Esophagus (tissue), 2 donors: ENCODE results near the gene NLRP1. TPM values are rescaled to one million over a fixed set of nuclear protein-coding genes. Genes with fewer than 3 reads are reported as not detected.

Experiments used
- H3K27ac ChIP-seq, 2 donors: one replicate each; pipeline ENCODE4 v1.5.1; 2013; ENCODE audit warnings: low read depth in 2 of 2, mild to moderate bottlenecking in 2 of 2, inconsistent platforms in 1 of 2, low read length in 1 of 2, moderate library complexity in 1 of 2
- H3K27me3 ChIP-seq, 2 donors: one replicate each; pipeline ENCODE4 v1.6.1; 2013; ENCODE audit warnings: low read length in 2 of 2, control low read depth in 1 of 2, mild to moderate bottlenecking in 1 of 2; ENCODE audit not compliant: insufficient read depth in 2 of 2, control insufficient read depth in 1 of 2
- H3K36me3 ChIP-seq, 2 donors: one replicate each; pipeline ENCODE4 v1.6.1; 2013; ENCODE audit warnings: low read length in 1 of 2; ENCODE audit not compliant: control insufficient read depth in 2 of 2, insufficient read depth in 2 of 2
- H3K4me1 ChIP-seq, 2 donors: one replicate each; pipeline ENCODE4 v1.6.1; 2013; ENCODE audit warnings: low read length in 1 of 2; ENCODE audit not compliant: control insufficient read depth in 2 of 2, insufficient read depth in 2 of 2
- H3K4me3 ChIP-seq, 2 donors: one replicate each; pipeline ENCODE4 v1.5.1; 2013; ENCODE audit warnings: low read length in 2 of 2, mild to moderate bottlenecking in 2 of 2, low read depth in 1 of 2, moderate library complexity in 1 of 2
- H3K9me3 ChIP-seq, 2 donors: one replicate each; pipeline ENCODE4 v1.6.1; 2013; ENCODE audit warnings: mild to moderate bottlenecking in 2 of 2, low read depth in 1 of 2, low read length in 1 of 2, moderate library complexity in 1 of 2; ENCODE audit not compliant: control insufficient read depth in 2 of 2, insufficient read depth in 1 of 2
- WGBS, 2 donors: extraction: QIAGEN DNeasy Blood & Tissue Kit; methylation state at CpG; one replicate each; pipeline ENCODE4 v1.1.7; 2013; 5-methylcytosine and 5-hydroxymethylcytosine counted together
- polyA plus RNA-seq, 2 donors: library from polyadenylated mRNA; stranded (reverse); fragments of 200-250 nt; gene quantifications; one replicate each; pipeline ENCODE4 v1.2.3, GENCODE V29; 2013
- donor health status: healthy with polysubstance abuse.
- donor health status: Bipolar disorder and iron deficiency.

Gene NLRP1
- polyA plus RNA-seq, 2 donors: 8.6 to 26.4 TPM

- WGBS, 2 donors: 86 to 89% methylated on average over 14 of the region's 14 CpGs
- Histone ChIP-seq H3K4me3 (no peak overlapping the region), H3K36me3 (peaks cover 9 to 17% of the 10 kb centered on the region in 2 donors), H3K27me3 (no peaks in the 10 kb centered on the region), H3K9me3 (no peaks in the 10 kb centered on the region), H3K4me1 (no peaks in the 10 kb centered on the region), H3K27ac (no peak overlapping the region)
Observed at GRCh38 chr17:5561736-5562571, 22.4 kb downstream of the NLRP1 start.

- 88 to 90% methylated on average over 9 of the region's 9 CpGs for WGBS, 2 donors
- no peaks in the 10 kb centered on the region for H3K4me1 ChIP-seq
- H3K27ac ChIP-seq: no peak overlapping the region
- peaks cover 9 to 17% of the 10 kb centered on the region in 2 donors for H3K36me3 ChIP-seq
- H3K4me3 ChIP-seq: no peak overlapping the region
- H3K9me3 ChIP-seq: no peaks in the 10 kb centered on the region
- no peaks in the 10 kb centered on the region for H3K27me3 ChIP-seq
Observed at GRCh38 chr17:5560361-5560988, 23.8 kb downstream of the NLRP1 start.

GRCh38 chr17:5558815-5559785, 25.2 kb downstream of the NLRP1 start:
- Histone ChIP-seq H3K27me3 (no peaks in the 10 kb centered on the region), H3K36me3 (peaks cover 9 to 17% of the 10 kb centered on the region in 2 donors), H3K9me3 (no peaks in the 10 kb centered on the region), H3K4me1 (no peaks in the 10 kb centered on the region), H3K4me3 (no peak overlapping the region), H3K27ac (no peak overlapping the region)
- WGBS, 2 donors: 93 to 96% methylated on average over 16 of the region's 16 CpGs

GRCh38 chr17:5557990-5558389, 26.3 kb downstream of the NLRP1 start:
- Histone ChIP-seq H3K27ac (no peak overlapping the region), H3K4me1 (no peaks in the 10 kb centered on the region), H3K9me3 (no peaks in the 10 kb centered on the region), H3K4me3 (no peak overlapping the region), H3K27me3 (no peaks in the 10 kb centered on the region), H3K36me3 (peaks cover 9 to 22% of the 10 kb centered on the region in 2 donors)
- WGBS, 2 donors: 75 to 87% methylated on average over 6 of the region's 6 CpGs

GRCh38 chr17:5557485-5557884, 26.8 kb downstream of the NLRP1 start:
- Histone ChIP-seq H3K27me3 (no peaks in the 10 kb centered on the region), H3K9me3 (no peaks in the 10 kb centered on the region), H3K4me3 (no peak overlapping the region), H3K4me1 (no peaks in the 10 kb centered on the region), H3K36me3 (peaks cover 9 to 22% of the 10 kb centered on the region in 2 donors), H3K27ac (no peak overlapping the region)
- WGBS, 2 donors: 68 to 70% methylated on average over 8 of the region's 8 CpGs

GRCh38 chr17:5555254-5555653, 29.1 kb downstream of the NLRP1 start:
- Histone ChIP-seq H3K27me3 (no peaks in the 10 kb centered on the region), H3K36me3 (peaks cover 6 to 20% of the 10 kb centered on the region in 2 donors), H3K9me3 (no peaks in the 10 kb centered on the region), H3K4me1 (no peaks in the 10 kb centered on the region), H3K27ac (peak overlapping the region in 1 of 2 donors; percentile 34), H3K4me3 (no peak overlapping the region)
- 52 to 70% methylated on average over 3 of the region's 3 CpGs for WGBS, 2 donors

- Histone ChIP-seq H3K4me3 (no peak overlapping the region), H3K9me3 (no peaks in the 10 kb centered on the region), H3K36me3 (peaks cover 3 to 11% of the 10 kb centered on the region in 2 donors), H3K27me3 (no peaks in the 10 kb centered on the region), H3K27ac (no peak overlapping the region), H3K4me1 (no peaks in the 10 kb centered on the region)
- 62 to 90% methylated on average over 3 of the region's 3 CpGs for WGBS, 2 donors
Observed at GRCh38 chr17:5553479-5553878, 30.8 kb downstream of the NLRP1 start.

- Histone ChIP-seq H3K27me3 (no peaks in the 10 kb centered on the region), H3K36me3 (peaks cover 0 to 10% of the 10 kb centered on the region in 2 donors), H3K27ac (no peak overlapping the region), H3K9me3 (no peaks in the 10 kb centered on the region), H3K4me1 (no peaks in the 10 kb centered on the region), H3K4me3 (no peak overlapping the region)
Observed at GRCh38 chr17:5552841-5553240, 31.5 kb downstream of the NLRP1 start.
